ENCODE results near the gene TMEM229B.

Gene TMEM229B

DNA sequence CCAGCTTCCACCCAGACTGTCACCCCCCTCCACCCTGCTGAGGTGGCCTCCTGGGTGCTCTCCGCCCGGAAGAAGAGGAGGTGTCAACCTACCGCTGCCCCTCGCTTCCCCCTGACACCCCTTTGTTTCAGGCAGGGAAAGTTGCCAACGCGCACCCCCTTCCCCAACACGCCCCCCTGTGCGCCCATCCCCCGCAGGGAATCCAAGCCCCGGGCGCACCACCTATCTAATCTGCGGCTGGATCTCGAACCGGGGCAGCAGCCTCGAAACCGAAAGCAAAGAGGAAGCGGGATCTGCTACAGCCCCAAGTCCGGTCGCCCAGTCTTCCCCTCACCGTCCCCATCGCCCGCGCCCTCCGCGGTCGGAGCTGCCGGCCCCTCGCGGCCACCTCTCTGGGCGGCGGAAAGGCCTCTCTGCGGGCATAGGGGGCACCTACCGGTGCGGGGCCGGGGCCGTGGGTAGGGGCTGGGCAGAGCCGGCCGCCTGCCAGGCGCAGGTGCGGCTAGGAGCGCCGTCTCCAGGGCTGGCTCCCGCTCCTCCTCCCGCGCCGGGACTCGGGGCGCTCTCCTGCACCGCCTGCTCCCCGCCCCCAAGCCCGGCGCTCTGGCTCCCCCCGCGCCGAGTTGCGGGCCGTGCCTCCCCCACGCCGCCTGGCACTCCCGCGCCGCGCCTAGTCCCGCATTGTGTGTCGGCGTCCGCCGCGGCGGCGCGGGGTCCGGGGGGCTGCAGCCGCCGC is 26.3 kb upstream of the TMEM229B start:
- no peak for DNase-seq

DNA sequence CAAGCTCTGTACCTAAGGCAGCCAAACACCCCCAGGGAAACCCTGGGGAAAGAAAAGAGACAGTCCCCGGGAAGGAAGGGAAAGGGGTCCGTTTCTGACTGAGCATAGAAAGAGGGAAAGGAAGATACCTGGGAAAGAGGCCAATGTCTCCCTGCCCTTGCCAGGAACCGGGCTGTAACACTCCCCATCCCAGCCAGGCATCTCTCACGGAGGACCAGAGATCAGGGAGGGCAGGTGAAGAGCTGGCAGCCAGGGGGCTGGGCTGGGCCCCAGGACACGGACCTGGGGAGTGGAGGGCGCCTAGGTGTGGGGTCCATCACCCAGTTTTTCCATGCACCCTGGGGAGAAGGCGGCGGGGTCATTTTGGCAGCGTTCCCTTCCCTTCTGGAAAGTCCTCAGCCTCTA is 25.7 kb upstream of the TMEM229B start:
- DNase-seq, result no peak

- DNase-seq, result no peak
These were observed 25.1 kb upstream of the TMEM229B start for GRCh38 chr14:67513631-67514108.

DNA sequence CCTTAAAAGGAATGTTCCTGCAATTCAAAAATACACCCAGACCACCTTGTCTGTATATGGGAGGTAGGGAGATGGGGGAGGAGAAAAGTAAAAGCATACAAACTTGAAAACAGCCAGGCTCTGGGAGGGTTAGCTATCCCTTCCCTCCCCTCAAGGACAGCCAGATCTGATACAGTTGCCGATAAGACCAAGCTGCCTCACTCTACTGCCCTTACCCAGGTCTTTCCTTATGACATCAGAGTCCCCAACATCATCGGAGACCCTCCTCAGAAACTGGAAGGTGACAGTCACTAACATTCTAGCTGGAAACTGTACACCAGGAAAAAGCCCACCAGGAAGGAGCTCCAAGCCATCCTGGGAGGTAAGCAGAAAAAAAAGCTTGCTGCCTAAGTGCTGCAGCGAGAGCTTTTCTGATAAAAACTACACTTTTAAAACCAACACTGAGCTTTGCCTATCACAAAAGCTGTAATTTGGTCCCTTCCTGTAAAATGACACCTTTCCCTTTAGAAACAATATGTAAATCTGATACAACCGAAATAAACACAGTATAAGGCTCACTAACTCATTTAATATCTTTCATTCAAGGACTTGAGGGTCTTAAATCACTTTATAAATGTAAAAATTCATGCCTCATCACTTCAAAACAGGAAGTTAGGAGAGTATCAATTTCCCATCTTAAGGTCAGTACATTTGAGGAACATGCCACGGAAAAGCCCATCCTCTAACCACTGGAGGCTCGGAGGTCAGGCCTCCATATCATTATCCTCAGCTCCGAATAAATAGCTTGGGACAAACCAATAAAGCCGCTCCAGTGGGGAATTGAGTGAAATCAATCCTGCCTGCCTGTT is 24.2 kb upstream of the TMEM229B start:
- peak; percentile 6 for DNase-seq

DNA sequence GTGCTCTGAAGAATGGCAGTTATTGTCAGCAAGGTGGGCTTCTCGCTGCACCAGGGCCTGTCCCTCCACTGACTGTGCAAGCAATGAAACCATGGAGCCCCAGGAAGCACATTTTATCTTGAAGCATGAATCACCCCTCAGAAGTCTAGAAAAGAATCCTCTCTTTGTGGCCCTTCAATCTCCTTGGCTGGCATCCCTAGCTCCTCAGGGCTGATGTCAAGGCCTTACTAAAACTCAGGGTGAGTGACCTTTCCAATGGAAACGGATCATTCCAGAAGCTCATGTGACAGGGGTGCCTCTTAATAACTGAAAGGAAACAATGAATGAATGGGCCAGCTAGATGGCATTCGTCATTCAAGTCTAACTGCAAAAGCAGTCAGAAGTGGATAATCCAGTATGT is 22.3 kb upstream of the TMEM229B start:
- no peak for DNase-seq

GRCh38 chr14:67510121-67510520 is 21.6 kb upstream of the TMEM229B start:
- no peak for DNase-seq

DNA sequence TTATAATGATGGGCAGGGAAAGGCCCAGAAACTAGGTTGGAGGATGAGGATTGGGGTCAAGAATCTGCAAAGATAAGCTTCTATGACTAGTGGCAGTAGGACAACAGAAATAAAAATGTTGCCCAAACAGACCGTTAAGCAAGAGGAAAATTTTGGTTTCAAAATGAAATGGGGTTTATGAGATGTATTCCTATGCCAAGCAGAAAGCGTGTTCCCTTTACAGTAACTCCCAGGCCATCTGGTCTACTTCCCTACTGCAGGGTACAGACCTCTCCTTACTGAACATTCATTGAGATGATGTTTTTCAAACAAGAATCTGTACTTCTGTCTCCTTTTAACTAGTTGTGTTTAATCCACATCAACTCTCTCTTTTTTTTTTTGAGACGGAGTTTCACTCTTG is 20.4 kb upstream of the TMEM229B start:
- no peak for DNase-seq

DNA sequence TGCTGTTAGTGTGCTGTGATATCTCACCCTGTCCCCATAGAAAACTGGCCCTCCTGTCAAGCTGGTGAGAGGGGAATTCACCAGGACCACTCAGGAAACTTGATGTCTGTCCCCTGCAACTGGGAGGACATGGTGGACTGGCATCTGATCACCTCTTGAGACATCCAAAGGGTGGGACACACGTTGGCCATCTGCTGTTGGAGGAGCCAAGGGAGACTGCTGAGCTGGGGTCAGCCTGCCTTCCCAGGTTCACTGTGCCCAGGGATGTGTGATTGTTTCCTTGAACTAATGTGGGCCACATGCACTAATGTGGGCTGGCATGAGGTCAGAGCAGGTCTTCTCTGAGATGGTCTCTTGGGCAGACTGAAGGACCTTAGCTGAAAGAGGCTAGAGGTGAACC is 16.7 kb upstream of the TMEM229B start:
- DNase-seq, result no peak

DNA sequence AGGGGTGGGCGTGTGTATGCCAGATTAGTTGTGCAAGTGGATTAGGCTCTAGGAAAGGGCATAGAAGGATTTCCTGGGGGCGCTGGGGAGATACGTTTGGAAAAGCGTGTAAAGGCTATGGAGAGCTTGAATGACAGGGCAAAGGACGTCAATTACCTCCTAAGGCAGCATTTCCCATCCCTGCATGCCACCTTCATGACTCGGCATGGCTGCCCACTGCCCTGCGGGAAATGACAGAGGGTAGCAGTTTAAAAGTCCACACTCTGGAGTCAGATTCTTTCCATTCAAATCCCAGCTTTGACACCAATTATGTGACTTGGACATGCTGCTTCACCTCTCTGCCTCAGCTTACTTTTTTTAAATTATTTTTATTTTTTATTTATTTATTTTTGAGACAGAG is 14.8 kb upstream of the TMEM229B start:
- DNase-seq, result no peak

DNA sequence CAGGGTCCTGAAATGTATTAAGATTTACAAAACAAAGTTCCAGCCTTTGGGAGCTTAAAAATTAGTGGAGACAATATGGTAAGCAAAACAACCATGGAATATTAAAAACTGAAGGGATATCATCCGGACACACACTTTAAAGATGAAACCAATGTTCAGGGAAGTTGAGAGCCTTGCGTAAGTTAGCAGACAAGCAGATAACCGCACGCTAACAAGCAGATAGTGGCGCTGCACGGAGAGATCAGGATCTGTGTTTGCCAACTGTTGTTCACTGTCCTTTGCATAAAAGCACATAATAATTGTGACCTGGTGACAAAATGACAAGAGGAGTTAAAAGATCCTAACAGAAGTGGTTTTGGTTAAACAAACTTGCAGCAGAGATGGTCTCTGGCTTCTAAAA is 14.3 kb upstream of the TMEM229B start:
- DNase-seq, result no peak

DNA sequence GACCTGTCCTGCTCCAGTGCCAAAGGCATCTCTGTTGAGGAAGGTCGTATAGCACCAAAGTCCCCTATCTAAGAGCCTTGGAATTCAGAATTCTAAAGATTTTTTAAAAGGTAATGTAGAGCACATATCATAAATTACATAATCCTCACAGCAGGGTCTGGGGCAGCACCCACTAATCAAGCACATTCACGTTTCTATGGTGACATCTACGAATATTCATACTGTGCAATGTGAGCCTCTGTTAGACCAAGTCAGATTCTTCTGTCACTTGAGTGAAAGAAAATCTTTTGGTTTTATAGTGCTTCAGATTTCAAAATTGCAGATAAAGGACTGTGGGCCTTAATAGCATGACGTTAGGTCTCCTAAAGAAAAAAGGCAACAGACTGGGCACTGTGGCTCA is 13.1 kb upstream of the TMEM229B start:
- no peak for DNase-seq

GRCh38 chr14:67500981-67501380 is 12.5 kb upstream of the TMEM229B start:
- no peak for DNase-seq

GRCh38 chr14:67497716-67498115 is 9.2 kb upstream of the TMEM229B start:
- DNase-seq, result no peak

DNA sequence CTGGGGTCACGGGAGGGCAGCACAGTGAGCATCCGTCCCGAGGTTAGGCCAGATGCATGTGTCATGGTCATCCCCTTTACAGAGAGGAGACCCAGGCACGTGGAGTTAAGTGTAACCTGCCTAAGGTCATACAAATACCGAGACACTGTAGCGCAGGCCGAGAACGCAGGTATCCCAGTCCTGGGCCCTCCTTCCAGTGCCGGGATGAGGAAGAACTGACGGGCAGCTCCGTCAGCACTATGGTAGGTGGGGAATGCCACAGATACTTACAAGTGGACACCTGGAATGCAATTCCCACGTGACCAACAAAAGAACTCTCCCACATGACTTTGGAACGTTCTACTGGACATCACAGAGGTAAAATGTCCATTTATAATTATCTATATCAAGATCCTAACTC is 8.7 kb upstream of the TMEM229B start:
- no peak for DNase-seq

DNA sequence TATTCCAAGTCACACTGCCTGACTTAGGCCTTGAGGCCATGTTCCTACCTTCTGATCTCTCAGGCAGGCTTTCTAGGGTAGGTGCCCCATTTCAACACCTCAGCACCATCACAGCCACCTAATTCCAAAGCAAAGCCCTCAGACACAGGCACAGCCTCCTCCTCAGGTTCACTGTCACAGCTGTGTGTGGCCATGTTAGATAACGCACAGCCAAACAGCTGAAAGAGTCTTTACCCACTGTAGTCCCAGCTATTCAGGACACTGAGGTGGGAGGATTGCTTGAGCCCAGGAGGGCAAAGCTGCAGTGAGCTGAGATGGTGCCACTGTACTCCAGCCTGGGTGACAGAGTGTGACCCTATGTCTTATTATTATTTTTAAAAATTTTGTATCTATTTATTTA is 7.3 kb upstream of the TMEM229B start:
- DNase-seq, result no peak

- no peak for DNase-seq
These were observed 4.7 kb upstream of the TMEM229B start for GRCh38 chr14:67493092-67493717.

GRCh38 chr14:67492538-67492937 is 4.0 kb upstream of the TMEM229B start:
- no peak for DNase-seq

DNA sequence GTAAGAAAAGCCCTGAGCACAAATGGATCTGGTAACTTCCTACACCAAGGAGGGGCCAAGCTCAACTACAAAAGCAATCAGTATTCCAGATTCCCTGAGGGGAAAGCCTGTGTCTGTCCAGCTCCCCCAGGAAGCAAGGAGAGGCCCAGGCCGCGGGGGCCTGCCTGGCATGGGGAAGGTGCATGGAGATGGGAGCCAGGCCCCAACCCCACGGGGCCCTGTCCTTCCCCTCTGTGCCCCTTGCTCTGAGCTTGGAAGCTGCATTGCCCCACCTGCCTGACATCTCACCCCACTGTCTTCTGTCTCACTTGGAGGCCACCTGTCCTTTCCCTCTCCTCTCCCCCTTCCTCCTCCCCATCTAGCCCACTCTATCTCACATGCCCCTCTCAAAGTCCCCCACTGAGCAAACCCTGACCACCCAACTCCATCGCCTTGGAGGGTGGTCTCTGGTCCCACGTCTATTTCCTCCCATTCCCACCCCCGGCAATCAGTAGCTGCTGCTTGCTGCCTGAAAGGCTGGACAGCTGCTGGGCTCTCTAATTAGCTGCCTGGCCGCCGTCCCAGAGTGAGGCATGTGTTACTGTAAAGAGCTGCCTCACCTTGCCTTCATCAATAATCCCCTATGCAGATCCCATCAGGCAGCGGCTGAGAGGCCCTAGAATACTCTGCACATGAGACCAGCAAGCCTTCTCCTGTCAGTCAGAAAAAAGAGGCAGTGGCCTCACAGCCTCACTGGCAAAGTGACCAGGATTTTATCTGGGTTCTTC is 3.4 kb upstream of the TMEM229B start:
- no peak for DNase-seq

GRCh38 chr14:67491285-67491684 is 2.8 kb upstream of the TMEM229B start:
- no peak for DNase-seq

- no peak for DNase-seq
These were observed 1.7 kb upstream of the TMEM229B start for GRCh38 chr14:67490196-67490595.

DNA sequence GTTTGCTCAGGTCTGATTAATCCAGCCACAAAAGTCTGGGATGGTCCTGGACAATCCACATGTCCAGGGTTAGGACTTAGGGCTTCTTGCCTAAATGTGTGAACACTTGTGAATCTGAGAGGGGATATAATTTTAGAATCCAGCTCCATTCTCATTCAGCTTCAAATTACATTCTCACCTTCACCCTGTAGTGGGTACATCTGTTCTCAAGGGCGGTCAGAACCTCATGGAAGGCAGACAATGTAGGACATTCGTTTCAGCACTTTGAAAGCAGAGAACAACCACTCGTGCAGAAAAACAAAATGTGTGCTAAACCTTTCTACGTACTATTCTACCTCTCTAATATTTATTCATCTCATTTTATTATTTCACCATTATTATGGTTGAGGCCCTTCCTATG is 1.2 kb downstream of the TMEM229B start:
- DNase-seq, result no peak

DNA sequence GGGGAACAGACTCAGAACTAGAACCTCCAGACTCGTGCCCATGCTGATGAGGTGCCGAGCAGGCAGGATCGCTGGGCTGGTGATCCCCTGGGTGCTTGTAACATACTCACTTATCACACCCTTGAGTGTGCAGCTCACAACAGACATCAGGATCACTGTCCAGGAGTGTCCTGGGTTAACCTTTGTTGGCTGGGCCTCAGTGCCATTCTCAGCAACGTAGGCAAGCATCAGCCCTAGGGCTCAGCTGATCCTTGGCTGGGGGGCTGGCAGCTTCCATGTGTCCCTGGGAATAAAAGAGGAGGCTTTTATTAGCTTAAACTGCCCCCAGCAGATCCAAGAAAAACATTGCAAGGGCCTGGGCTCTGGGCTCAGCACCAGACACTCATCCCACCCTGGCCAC is 1.6 kb downstream of the TMEM229B start:
- DNase-seq, result no peak

DNA sequence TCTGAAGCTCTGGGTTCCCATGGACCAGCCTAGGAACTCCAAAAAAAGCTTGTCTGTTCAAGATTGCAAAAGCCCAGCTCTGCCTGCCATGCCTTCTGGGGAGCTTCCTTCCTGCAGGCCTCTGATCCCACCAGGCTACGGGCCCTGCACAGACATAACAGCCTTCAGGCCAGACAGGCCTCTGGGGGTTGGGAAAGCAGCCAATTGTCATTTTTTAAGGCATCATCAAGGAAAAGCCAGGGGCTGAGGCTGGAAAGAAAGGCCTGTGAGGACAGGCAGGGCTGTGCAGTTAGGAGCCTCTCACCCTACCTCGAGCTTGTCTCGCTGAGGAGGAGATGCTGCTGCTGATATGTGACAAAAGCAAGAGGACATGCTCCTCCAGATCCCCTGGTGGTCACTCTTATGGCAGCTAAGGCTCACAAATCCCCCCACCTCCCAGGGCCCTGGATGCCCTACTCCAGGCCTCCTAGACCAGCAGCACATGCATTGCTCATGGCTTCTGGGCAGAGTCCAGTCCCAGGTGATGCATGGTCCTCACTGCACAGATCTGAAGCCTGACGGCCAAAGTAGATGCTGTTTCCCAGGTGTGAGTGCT is 2.9 kb downstream of the TMEM229B start:
- DNase-seq, result no peak
